Measurements from ENCODE around the gene CRYGA.
A peak's percentile ranks its signal among the peaks of the same experiment; 100 is the strongest.

Gene CRYGA, protein sequence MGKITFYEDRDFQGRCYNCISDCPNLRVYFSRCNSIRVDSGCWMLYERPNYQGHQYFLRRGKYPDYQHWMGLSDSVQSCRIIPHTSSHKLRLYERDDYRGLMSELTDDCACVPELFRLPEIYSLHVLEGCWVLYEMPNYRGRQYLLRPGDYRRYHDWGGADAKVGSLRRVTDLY

DNA sequence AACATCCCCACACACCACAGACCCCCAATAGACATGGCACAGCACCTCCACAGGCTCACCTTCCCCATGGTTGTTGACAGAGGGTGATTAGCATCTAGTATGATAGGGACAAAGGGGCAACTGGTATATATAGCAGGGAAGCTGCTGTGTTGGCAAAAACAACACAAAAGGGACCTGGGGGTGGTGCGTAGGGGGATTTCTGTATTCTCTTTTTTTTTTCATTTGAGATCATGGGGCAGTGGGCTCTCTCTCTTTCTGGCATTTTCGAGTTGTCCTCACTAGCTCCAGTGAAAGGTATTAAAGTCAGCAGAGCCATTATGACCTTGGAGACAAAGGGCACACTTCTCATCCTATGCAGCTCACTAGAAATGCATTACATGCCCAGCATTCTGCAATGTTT, at the start of gene CRYGA:
TSS of gene CRYGA (minus strand) at position 101 of the 400 bp plus-strand sequence. CDS start at position 68, 33 bp downstream.
- no peak for DNase-seq

DNA sequence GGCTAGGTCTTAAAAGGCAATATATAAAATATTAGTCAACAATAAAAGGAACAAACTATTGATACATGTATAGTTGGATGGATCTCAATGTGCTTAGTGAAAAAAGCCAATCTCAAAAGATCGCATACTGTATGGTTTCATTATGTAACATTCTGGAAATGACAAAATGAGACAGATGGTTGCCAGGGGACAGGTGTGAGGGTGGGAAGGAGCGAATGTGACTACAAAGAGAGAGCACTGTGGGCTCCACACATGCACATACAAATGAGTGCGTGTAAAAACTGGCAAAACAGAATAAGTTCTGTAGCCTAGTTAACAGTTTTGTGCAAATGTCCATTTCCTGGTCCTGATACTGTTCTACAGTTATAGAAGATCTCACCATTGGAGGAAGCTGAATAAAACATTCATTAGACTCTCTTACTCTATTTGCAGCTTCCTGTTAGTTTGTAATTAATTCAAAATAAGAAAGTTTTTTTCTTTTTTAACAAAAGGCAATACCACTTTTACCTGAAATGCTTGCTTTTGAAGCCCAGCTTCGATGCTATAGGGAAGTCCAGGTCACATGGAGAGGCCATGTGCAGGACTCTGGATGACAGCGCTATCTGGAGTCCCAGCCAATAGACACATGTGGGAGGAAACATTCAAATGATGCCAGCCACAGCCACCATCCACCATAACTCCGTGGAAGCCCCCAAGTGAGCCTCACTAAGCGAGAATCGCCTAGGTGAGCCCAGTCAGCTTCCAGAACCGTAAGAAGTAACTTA, 47.5 kb upstream of the CRYGA start:
- no peak for DNase-seq

DNA sequence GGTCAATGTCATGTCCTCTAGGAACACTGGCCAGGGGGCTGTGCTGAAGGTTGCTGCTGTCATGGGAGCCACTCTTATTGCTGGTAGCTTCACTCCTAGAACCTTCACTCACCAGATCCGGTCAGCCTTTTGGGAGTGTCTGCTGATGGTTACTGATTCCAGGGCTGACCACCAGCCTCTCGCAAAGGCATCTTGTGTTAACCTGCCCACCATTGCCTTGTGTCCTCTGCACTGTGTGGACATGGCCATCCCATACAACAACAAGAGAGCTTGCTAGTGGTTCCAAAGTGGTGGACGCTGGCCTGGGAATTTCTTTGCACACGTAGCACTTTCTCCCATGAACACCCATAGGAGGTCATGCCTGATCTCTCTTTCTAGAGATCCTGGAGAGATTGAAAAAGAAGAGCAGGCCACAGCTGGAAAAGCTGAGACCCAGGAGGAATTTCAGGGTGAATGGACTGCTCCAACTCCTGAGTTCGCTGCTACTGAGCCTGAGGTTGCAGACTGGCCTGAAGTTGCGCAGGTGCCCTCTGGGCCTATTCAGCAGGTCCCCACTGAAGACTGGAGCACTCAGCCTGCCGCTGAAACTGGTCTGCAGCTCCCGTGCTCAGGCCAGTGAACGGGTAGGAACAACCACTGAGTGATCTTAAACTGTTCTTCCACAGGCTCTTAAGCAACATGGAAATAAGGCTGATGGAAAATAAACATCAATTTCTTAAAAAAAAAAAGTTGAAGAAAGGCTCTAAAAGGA, 45.1 kb upstream of the CRYGA start:
- DNase-seq = no peak

DNA sequence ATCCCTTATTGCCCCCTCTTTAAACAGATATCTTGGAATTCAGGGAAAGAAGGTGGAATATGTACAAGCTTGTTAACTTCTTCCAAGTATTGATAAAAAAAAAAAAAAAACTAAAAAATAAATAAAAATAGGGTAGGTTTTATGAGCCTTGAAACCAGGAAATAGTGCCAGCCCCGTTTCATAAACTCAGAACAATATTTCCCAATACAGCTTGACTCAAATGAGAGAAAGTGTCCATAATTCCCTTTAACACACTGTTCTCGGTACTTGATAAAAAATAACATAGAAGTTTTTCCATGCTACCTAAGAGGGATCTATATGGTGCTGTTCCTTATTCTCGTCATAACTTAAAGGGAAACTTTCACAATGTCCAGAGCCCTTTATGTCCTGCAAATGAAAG, 44.4 kb upstream of the CRYGA start:
- DNase-seq = no peak

DNA sequence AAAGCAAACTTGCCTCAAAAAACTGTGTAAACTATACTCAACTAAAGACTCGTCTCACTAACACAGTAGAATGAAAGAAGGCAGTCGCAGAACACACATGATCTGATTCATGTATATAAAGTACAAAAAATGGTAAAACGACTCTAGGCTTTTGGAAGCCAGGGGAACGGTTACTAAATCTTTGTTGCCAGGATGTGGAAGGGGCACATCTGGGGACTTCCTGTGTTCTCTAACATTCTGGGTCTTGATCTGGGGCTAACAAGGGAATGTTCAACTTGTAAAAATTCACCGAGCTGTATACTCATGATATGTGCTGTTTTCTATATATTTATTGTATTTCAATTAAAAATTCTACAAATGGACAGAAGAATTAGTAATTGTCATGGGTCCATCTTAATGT, 40.8 kb upstream of the CRYGA start:
- DNase-seq = no peak

DNA sequence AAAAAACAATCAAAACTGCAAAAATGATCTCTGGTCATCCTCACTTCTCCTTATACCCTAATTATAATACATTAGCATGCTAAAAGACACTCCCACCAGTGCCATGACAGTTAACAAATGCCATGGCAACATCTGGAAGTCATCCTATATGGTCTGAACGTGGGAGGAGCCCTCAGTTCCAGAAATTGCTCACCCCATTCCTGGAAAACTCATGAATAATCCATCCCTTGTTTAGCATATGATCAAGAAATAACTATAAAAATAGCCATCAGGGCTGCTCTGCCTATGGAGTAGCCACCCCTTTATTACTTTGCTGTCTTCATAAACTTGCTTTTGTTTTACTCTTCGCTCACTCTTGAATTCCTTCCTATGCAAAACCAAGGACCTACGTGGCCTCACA, 32.1 kb upstream of the CRYGA start:
- no peak for DNase-seq

DNA sequence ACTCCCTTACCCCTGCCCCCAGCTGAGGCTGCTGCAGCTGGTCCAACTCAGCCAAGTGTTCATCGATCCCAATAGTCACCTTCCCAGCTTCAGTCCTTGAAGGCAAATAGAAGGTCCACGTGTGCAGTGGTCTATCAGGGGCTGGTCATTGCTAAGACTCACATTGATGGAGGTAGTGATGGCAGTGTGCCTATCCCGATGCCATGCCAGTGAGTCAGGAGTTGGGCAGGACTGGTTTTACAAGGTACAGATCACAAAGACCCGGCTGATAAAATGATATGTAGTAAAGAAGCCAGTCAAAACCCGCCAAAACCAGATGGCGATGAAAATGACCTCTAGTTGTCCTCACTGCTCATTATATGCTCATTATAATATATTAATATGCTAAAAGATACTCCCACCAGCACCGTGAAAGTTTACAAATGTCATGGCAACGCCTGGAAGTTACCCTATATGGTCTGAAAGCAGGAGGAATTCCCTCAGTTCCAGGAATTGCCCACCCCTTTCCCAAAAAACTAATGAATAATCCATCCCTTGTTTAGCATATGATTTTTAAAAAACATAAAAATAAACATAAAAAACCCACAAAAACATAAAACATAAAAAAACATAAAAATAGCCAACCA, 29.3 kb upstream of the CRYGA start:
- DNase-seq = no peak

DNA sequence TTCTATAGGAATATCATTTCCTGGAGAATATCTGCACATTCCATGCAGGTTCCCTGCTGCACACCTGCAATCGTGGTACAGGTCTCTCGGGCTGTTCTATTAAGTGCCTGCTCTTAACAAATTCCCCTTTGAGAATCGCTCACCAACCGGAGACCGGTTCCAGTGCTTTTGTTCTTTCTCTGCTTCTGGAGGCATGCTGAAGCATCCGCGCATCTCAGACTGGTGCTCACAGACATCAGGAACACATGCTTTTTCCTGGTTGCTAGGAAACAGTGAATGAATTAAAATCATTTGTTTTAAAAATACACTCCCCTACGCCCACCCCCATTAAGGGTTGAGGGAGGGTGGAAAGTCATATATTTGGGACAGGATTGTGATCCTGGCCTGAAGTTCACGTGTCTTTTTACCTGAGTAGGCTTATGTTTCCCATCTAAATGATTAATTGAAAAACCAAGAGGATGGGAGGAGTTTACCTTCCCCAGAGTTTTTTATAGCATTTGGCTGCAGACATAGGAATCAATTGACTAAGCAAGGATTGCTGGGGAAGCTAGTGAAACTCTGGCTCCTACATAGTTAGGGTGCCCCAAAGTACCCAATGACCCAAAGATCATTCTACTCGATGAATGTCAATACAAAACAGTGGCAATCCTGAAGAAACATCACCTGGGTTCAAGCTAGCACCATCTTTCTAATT, 26.6 kb upstream of the CRYGA start, which contains the start of gene C2orf80:
TSS of gene C2orf80 (minus strand) at position 221 of the 694 bp plus-strand sequence. CDS start 3,044 bp downstream, outside the sequence.
- DNase-seq = peak; percentile 85

DNA sequence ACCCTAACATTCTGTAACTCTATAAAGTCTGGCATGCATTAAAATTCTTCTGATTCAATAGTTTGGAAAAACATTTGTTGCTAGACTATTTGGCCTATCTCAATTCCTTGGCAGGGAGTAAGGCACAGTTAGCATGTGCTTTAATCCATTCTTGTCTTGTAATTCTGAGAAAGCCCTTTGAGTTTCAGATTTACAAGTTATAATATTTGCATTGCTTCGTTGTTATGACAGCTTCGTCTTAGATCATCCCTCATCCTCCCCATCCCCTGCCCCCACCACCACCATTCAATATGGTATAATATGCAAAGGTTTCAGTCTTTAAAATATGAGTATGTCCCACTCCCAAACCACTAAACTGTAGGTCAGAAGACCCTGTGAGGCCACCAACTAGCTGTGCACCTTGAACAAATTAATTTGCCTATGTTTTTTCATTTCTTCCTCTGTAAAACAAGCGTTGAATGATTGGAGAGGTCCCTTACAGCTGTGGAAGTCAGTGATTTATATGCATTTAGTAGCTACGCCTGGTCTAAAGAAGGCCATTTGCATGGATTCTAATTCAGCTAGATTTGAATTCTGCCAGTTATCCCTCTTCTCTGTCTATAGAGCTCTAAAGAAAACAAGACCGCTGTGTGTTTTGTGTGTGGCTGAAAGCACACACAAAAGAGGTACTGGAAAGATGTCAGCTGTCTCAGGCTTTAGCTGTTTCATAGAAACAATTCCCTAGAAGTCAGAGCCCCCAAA, 25.9 kb upstream of the CRYGA start:
- no peak for DNase-seq

DNA sequence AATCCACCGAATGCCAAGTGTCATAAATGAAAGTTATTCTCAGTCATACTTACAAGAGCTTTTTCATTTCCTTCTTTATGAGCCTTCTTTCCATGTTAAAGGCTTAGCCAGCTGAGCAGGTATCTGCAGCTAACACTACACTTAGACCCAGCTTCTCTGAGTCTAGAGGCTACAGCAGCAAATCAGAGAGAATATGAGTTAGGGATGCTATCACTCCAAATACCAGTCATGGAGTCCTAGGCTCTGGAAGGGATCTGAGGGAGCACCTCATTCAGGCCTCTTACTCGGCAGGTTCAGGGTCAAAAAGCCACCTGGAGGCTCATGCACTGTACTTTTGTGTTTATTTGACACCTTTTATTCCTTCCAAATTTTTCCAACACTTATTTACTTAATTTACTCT, 23.5 kb upstream of the CRYGA start:
- no peak for DNase-seq

DNA sequence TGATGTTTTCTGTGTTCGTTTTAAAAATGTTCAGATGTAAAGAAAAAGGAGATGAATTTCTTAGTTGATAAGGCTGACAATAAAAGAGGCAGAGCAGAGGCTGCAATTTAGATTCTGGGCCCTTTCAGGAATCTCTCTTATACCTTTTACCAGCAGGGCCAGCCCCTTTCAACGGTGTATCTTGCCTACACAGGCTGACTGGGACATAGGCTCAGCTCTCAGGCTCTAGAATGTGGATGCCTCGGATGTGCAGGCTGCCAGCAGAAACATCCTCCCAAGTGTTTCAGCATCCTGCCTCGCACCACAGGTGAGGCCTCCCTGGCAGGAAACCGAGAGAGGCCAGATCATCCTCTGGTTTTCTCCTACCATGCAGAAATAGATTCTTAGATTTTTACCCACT, 23.1 kb upstream of the CRYGA start:
- no peak for DNase-seq

DNA sequence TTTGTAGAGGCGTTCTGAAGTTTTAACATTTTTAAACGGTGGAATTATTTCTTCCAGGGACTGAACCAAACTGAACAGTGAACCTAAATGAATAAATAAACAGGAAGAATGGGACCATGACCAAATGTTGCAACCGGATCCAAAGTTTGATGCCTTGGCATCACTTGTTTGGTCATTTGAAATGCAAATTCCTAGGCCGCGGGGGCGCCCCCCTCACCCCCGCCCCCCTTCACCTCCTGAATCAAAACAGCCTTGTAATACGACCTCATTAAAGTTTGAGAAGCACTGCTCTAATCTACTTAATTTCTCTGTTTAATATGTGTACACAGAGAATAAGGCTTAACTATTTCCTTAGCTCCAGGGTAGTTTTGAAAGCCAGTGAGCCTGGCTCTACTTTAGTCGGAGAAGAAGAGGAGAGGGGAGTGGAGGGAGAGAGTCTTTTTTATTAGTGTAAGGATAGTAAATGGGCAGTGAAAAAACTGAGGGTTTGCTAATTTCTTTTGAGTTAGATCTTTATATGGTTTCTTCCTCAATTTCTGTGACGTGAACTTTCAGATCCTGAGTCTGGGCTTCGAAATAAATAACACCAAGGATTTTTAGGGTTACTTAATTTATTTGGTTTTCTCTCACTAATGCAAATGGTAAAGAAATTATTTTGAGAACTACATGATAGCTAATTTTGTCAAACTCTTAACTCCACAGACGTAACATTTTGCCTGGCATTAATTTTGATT, 20.8 kb upstream of the CRYGA start:
- DNase-seq = no peak

DNA sequence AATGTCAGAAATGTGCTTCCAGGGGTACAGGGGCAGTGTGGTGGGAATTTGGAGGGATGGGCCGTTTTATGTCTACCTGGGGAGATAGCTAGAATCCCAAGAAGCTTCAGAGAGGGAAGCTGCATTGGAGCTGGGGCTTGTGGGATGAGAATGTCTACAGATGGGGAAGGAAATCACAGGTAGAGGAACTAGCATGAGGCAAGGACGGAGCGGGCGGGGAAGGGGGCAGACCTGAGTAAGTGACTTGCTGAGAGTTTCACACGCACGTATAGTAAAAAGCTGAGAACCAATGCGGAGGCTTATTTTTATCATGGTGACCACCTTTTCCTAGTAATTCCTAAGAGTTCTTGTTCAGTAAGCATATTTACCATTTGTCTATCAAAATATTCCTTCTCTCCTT, 20.1 kb upstream of the CRYGA start:
- DNase-seq = no peak

DNA sequence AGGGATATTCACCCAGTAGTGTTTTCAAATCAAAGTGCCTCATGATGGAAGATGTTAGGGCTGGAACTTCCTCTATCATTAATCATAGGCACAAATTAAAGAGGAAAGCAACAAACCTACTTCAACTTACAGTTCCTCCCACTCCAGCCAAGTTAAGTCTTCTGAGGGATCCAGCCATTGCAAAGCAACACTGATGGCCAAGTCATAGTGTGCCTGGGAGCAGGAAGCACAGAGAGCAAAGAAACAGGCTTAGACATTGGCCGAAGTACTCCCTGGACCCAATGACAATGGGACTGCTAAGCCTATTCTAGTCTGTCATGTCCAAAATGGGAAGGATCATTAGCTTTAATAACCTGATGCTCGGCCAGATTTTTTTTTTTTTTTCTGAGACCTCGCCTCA, 19.4 kb upstream of the CRYGA start:
- no peak for DNase-seq

DNA sequence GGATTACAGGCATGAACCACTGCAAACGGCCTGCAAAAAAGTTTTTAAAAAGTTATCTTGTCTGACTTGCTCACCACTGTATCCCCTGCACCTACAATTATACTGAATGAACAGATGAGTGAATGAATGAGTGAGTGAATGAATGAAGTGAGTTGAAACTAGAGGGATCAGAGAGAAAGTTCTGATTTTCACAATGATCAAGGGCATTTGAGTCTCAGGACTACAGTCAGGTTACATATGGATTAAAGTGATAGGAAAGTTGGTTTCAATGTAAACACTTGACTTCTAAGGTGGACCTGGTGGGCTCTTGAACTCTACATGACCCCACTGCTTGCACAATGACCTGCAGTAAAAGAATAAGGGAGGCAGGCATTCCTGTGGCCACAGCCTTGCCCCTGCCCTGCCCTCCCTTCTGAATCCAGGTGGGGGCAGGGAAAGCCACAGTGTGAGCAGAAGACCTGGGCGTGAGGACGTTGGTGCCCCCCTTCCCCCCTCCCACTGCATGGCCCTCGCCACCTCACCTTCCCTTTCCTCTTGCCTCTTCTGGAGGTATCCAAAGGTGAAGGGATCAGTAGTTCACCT, 15.7 kb upstream of the CRYGA start:
- no peak for DNase-seq

DNA sequence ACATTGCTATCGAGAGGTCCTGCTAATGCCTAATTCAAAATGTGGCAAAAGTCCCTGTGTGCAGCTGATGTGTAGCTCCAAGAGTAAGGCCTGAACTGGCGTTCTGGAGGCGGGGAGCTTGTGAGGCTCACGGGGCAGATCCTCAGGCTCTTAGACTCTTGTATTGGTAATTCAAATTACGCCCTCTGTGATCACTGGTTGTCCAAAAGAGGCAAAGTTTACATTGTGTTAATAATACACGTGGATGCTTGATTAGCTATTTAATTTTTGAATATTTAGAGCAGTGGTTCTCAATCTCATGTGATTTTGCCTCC, 12.4 kb upstream of the CRYGA start:
- DNase-seq = no peak

DNA sequence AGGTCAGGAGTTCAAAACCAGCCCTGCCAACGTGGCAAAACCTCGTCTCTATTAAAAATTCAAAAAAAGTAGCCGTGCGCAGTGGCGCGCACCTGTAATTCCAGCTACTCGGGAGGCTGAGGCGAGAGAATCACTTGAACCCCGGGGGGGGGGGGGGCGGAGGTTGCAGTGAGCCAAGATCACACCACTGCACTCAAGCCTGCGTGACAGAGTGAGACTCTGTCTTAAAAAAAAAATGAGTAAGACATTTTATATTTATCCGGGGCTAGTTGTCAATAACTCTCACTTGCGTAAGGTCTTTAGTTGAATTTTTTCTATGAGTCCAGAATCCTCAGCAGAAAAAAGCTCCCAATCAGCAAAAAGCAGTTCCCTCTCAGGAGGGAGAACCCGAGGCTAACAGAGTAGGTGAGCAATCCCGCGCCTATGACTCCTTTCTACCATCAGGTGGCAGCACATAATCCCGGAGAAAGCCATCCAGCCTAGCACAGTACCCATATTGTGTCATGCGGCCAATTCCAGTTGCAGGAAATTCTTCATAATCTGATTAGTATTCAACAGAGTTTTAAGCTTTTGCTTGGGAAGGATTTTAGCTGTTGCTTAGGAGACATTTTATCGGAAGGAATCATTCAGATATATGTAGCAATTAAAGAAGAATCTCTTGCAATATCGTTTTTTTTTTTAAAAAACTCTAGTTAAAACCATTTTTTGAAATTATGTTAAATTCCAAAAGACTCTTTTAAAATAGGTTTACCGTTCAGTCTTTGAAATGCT, 11.9 kb upstream of the CRYGA start:
- peak; percentile 95 for DNase-seq

DNA sequence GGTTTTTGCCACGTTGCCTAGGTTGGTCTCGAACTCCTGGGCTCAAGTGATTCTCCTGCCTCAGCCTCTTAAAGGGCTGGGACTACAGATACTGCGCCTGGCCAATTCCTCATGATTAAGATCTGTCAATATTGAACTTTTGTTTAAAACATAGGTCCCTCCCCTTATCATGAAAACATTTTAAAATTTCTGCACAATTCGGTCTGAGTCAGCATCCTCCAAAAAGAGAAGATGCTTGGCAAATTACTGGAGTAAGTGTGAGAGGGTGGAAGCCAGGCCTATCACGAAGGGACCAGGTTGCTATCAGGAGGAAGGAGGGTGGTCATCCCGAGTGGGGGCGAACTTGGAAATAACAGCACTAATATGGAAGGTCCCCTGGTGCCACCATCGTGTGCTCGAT, 10.8 kb upstream of the CRYGA start:
- no peak for DNase-seq

DNA sequence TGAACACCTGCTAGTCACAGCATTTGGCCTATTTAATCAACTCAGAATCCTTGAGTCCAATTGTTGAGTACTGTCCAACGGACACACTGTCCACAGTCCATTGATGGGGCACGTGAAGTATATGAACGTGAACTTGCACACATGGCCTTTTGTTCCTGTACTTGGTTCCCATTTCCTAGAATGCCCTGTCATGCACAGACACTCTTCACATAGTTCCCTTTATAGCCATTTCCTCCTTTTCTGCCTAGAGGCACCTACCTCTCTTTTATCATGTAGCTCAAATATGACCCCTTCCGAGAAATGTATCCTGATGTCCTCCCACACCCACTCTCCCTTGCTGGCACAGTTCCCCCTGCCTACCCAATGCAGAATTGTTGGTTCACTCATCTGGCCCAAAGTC, 8.7 kb upstream of the CRYGA start:
- no peak for DNase-seq

Data from NCI-H2227 treated with DMSO at 0.1 percent for 48 hours (cell line).